ENCODE measurements around the gene ZNF541.

The ZNF541 gene

DNA sequence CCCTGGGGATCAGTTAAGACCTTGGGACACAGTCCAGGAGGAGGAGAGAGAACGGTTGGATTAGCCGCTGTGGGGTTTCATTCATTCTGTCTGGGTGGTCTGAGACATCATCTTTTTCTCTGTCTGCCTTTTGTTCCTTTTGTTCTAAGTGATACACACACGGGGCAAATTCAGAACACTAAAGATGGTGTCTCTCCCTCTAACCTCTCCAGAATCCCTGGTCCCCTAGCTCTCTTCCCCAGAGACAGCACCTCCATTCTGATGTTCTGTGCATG, 41.0 kb upstream of the ZNF541 start:
- DNase-seq (ENCODE audit: low read depth), result no peak
- TF ChIP-seq, protein P1, sequence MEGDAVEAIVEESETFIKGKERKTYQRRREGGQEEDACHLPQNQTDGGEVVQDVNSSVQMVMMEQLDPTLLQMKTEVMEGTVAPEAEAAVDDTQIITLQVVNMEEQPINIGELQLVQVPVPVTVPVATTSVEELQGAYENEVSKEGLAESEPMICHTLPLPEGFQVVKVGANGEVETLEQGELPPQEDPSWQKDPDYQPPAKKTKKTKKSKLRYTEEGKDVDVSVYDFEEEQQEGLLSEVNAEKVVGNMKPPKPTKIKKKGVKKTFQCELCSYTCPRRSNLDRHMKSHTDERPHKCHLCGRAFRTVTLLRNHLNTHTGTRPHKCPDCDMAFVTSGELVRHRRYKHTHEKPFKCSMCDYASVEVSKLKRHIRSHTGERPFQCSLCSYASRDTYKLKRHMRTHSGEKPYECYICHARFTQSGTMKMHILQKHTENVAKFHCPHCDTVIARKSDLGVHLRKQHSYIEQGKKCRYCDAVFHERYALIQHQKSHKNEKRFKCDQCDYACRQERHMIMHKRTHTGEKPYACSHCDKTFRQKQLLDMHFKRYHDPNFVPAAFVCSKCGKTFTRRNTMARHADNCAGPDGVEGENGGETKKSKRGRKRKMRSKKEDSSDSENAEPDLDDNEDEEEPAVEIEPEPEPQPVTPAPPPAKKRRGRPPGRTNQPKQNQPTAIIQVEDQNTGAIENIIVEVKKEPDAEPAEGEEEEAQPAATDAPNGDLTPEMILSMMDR (conservative IDR thresholded peaks at IDR 0.05; ENCODE audit: low read depth, low read length), result no peak
- no peak overlapping the region for H3K4me3 ChIP-seq (ENCODE audit: low read length)

GRCh38 chr19:47613165-47614020, 40.4 kb upstream of the ZNF541 start:
- no peak overlapping the region for H3K4me3 ChIP-seq (ENCODE audit: low read length)
- no peak for DNase-seq (ENCODE audit: low read depth)
- TF ChIP-seq, protein P1 (conservative IDR thresholded peaks at IDR 0.05; ENCODE audit: low read depth, low read length), result no peak

DNA sequence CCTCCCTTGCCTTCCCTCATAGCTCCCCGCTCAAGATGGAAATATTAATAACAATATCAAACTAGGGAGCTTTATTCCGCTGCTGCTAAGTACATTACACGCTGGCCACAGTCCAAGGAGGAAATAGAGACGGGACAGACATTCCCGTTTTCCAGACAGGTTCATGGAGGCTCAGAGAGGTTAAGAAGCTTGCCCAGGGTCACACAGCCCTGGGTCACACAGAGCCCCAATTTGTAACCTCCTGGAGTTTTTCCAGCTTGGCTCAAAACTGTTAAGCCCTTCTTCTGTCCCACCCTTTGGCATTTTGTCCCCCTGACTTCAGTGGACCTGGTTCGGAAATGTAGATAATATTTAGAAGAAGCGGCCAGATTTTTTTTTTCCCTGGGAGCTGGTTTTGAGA, 38.0 kb upstream of the ZNF541 start:
- peak overlapping the region; percentile 74 for H3K4me3 ChIP-seq (ENCODE audit: low read length)
- TF ChIP-seq, protein P1 (conservative IDR thresholded peaks at IDR 0.05; ENCODE audit: low read depth, low read length), result no peak
- no peak for DNase-seq (ENCODE audit: low read depth)

DNA sequence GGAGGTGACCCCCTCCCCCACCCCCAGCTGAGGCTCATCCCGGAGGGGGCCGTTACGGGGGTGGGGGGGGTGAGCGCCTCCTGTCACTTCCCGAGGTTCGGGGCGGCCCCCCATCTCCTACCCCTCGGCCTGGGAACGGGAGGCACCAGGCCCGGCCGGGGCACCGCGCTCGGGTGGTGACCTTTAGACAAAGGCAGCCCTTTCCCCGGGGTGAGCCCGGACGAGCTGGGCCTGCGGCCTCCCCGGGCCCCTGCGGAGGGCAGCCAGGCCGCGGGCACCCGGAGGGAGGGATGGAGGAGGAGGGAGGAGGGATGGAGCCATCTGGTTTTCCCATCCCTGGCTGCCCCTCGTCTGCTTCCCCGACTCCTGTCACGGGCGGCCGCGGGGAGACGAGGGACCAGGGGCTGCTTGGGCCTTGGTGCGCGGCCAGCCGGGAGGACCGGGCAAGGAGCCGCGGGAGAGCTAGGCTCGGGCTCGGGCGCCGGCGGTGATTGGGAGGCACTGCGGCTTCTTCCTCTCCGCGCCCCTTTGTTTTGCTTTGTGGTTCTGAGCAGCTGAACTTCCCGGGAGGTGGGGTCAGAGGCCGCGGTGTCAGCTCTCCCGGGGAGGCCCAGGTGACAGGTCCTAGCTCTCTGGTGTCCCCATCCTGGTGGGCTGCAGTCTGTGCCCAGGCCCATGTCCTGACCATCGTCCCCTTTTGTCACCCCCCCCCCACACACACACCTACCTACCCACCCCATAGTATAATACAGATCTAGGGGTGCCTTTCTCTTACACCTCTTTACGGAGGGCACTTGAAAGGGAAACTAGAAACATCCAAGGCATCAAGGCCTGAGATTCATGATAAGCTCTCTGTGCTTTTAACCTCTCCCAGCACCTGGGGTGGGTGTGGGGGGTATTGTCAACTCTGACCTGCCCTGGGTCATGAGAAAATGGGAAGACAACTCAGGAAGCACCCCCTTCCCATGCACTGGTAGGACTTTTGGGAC, 37.3 kb upstream of the ZNF541 start:
- H3K4me3 ChIP-seq (ENCODE audit: low read length), result peak overlapping the region; percentile 74
- DNase-seq (ENCODE audit: low read depth), result no peak
- TF ChIP-seq, protein P1 (conservative IDR thresholded peaks at IDR 0.05; ENCODE audit: low read depth, low read length), result no peak

DNA sequence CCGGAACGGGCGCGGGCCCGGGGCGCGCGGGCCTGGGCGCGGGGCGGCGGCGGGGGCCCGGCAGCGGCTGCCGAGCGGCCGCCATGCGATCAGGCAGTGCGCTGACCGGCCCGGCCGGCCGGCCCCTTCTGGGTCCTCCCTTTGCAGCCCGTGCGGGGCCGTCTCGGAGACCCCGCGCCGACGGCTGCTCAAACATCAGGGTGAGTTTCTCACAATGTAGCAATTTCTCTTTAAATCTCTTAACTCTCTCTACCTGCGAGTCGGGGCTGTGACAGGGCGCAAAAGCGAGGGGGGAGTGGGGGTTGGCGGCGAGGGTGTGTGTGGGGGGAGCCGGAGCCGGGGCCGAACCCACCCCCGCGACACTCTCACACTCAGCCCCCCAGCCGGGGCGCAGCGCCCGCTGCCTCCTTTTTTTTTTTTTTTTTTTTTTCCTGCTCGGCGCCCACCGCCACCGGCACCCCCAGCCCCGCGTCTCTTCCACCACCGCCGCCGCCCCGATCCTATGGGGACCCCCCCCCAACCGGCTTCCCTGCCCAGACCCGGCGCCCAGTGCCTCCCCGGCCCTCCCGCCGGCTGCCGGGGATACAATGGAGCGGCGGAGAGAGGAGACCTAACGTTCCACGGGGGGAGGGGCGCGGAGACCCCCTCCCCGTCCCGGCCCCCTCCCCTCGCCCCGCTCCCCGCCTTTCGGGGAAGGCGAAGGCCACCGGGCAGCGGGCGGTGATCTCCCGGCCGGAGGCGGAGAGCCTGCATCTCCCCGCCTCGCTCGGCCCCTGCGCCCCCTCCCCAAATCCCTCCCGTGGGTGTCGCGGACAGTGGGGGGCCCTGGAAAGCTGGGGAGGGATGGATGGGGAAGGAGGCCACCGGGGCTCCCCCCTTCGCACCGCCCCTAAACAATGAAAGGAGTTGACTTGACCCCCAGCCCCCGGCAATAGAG, 36.3 kb upstream of the ZNF541 start, which contains the start of gene BICRA:
Gene BICRA (plus strand): TSS at position 166 of the 937 bp plus-strand sequence. CDS start 64,441 bp downstream, outside the sequence.
- peak within 1 kb of the TSS; percentile 77 for H3K4me3 ChIP-seq (ENCODE audit: low read length)
- TF ChIP-seq, protein P1 (conservative IDR thresholded peaks at IDR 0.05; ENCODE audit: low read depth, low read length), result no peak
- DNase-seq (ENCODE audit: low read depth), result no peak
